IMR-90 (cell line): ENCODE results near the gene TFAP2E.

Experiments used
- CEBPB ChIP-seq: IDR thresholded peaks from 2 replicates; pipeline ENCODE4 v1.6.1; 2012; ENCODE audit warnings: low read depth, low read length, improper control_type of control experiment
- ELK1 ChIP-seq: fragments of 150-350 bp; IDR thresholded peaks from 2 replicates; pipeline ENCODE4 v1.6.1; 2016; ENCODE audit warnings: low read depth, mild to moderate bottlenecking, low read length, moderate library complexity, borderline replicate concordance
- FOS ChIP-seq: fragments of 150-350 bp; IDR thresholded peaks from 2 replicates; pipeline ENCODE4 v1.6.1; 2016; ENCODE audit warnings: low read depth, low read length
- POLR2A ChIP-seq: IDR thresholded peaks from 2 replicates; pipeline ENCODE4 v1.6.1; 2012; ENCODE audit warnings: mild to moderate bottlenecking, low read depth, low read length
- TF ChIP-seq, protein P1 (sequence below): conservative IDR thresholded peaks from 2 replicates; pipeline ENCODE4 v1.5.1; 2012; ENCODE audit warnings: mild to moderate bottlenecking, low read depth, low read length, improper control_type of control experiment
- TF ChIP-seq, protein P2 (sequence below): fragments of 150-350 bp; IDR thresholded peaks from 2 replicates; pipeline ENCODE4 v1.6.1; 2017; ENCODE audit warnings: mild to moderate bottlenecking, antibody characterized with exemption, low read length, low read depth

- TF ChIP-seq ELK1 (no peak), CEBPB (no peak), FOS (no peak), POLR2A (no peak)
- TF ChIP-seq, protein P1, sequence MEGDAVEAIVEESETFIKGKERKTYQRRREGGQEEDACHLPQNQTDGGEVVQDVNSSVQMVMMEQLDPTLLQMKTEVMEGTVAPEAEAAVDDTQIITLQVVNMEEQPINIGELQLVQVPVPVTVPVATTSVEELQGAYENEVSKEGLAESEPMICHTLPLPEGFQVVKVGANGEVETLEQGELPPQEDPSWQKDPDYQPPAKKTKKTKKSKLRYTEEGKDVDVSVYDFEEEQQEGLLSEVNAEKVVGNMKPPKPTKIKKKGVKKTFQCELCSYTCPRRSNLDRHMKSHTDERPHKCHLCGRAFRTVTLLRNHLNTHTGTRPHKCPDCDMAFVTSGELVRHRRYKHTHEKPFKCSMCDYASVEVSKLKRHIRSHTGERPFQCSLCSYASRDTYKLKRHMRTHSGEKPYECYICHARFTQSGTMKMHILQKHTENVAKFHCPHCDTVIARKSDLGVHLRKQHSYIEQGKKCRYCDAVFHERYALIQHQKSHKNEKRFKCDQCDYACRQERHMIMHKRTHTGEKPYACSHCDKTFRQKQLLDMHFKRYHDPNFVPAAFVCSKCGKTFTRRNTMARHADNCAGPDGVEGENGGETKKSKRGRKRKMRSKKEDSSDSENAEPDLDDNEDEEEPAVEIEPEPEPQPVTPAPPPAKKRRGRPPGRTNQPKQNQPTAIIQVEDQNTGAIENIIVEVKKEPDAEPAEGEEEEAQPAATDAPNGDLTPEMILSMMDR = no peak
- TF ChIP-seq, protein P2, sequence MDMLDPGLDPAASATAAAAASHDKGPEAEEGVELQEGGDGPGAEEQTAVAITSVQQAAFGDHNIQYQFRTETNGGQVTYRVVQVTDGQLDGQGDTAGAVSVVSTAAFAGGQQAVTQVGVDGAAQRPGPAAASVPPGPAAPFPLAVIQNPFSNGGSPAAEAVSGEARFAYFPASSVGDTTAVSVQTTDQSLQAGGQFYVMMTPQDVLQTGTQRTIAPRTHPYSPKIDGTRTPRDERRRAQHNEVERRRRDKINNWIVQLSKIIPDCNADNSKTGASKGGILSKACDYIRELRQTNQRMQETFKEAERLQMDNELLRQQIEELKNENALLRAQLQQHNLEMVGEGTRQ = no peak
Observed at GRCh38 chr1:35605867-35606182, 32.7 kb downstream of the TFAP2E start.
